ENCODE data around the gene OXT.

DNA sequence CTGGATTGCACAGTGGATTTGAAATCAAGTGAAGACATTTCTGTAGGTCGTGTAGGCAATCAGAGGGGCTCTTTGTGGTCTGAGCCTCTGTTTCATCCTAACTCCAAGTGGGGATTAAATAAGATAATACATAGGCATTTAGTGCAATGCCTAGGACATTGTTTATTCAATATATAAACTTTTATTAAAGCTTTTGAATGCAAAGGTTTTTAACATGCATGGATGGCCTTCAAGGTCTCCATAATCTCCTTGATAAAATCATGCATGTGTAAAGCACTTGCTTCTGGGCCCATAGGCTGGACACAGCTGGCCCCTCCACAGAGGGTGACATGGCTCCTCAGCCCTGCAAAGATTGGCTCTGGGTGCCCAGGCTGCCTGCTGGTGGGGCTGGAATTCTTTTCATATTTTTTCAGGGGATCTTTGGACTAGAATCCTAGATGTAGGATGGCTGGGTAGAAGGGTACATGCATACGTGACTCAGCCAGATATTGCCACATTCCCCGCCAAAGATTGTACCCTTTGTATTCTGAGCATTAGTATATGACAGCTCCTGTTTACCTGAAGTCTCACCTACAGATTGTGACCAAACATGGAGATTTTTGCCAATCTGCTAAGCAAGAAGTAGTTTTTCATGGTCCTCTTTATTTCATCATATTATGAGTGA is 32.1 kb downstream of the OXT start:
- TF ChIP-seq, protein P1, sequence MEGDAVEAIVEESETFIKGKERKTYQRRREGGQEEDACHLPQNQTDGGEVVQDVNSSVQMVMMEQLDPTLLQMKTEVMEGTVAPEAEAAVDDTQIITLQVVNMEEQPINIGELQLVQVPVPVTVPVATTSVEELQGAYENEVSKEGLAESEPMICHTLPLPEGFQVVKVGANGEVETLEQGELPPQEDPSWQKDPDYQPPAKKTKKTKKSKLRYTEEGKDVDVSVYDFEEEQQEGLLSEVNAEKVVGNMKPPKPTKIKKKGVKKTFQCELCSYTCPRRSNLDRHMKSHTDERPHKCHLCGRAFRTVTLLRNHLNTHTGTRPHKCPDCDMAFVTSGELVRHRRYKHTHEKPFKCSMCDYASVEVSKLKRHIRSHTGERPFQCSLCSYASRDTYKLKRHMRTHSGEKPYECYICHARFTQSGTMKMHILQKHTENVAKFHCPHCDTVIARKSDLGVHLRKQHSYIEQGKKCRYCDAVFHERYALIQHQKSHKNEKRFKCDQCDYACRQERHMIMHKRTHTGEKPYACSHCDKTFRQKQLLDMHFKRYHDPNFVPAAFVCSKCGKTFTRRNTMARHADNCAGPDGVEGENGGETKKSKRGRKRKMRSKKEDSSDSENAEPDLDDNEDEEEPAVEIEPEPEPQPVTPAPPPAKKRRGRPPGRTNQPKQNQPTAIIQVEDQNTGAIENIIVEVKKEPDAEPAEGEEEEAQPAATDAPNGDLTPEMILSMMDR (conservative IDR thresholded peaks at IDR 0.05; ENCODE audit: low read length), result no peak
- no peak for TF ChIP-seq EZH2phosphoT487 (IDR thresholded peaks at IDR 0.05; ENCODE audit: borderline replicate concordance, low read depth, low read length)
